Osteoblast (primary cell): ENCODE measurements around the gene COQ9. TPM values are rescaled to one million over a fixed set of nuclear protein-coding genes. Genes with fewer than 3 reads are reported as not detected.
A peak's percentile ranks its signal among the peaks of the same experiment; 100 is the strongest.

ENCODE experiments used
- DNase-seq: peaks from one replicate; pipeline ENCODE4 v3.0.0; 2011; ENCODE audit warnings: low spot score, mixed read lengths; ENCODE audit not compliant: insufficient read length; ENCODE audit errors: missing footprints
- H2AFZ ChIP-seq: 2 replicates; pipeline ENCODE4 v1.6.0; 2011; ENCODE audit warnings: mild to moderate bottlenecking, low read length
- H3K27ac ChIP-seq: 2 replicates; pipeline ENCODE4 v1.5.1; 2011; ENCODE audit warnings: mild to moderate bottlenecking, low read depth, low read length, moderate library complexity
- H3K27me3 ChIP-seq: 2 replicates; pipeline ENCODE4 v1.6.0; 2012; ENCODE audit warnings: mild to moderate bottlenecking, control low read depth, inconsistent platforms, low read length, moderate library complexity; ENCODE audit not compliant: insufficient read depth
- H3K36me3 ChIP-seq: 2 replicates; pipeline ENCODE4 v1.5.1; 2011; ENCODE audit warnings: mild to moderate bottlenecking, low read length, control low read depth, moderate library complexity; ENCODE audit not compliant: insufficient read depth
- H3K4me1 ChIP-seq: 2 replicates; pipeline ENCODE4 v1.5.1; 2011; ENCODE audit warnings: mild to moderate bottlenecking, low read length, control low read depth, moderate library complexity; ENCODE audit not compliant: insufficient read depth
- H3K4me2 ChIP-seq: 2 replicates; pipeline ENCODE4 v1.6.0; 2011; ENCODE audit warnings: mild to moderate bottlenecking, low read length; ENCODE audit not compliant: insufficient read depth
- H3K4me3 ChIP-seq: fragments of 200-600 bp; sonication (generic); 3 replicates; pipeline ENCODE4 v1.5.1; 2012; ENCODE audit warnings: mild to moderate bottlenecking, low read length, inconsistent platforms; ENCODE audit not compliant: insufficient read depth
- H3K79me2 ChIP-seq: 2 replicates; pipeline ENCODE4 v1.6.0; 2012; ENCODE audit warnings: mild to moderate bottlenecking, low read length, control low read depth, inconsistent platforms; ENCODE audit not compliant: insufficient read depth
- H3K9me3 ChIP-seq: 2 replicates; pipeline ENCODE4 v1.5.1; 2011; ENCODE audit warnings: low read depth, low read length, control low read depth
- H4K20me1 ChIP-seq: 2 replicates; pipeline ENCODE4 v1.6.0; 2012; ENCODE audit warnings: mild to moderate bottlenecking, low read length, control low read depth; ENCODE audit not compliant: insufficient read depth
- CTCF ChIP-seq: IDR thresholded peaks from 2 replicates; pipeline ENCODE4 v1.5.1; 2011; ENCODE audit warnings: mild to moderate bottlenecking, low read depth, low read length, moderate library complexity; ENCODE audit errors: extremely low read depth
- total RNA-seq: library from RNA; depleted of rRNA; stranded (reverse); fragments of >200 nt; gene quantifications from 2 replicates; pipeline ENCODE4 v1.2.3, GENCODE V29; 2012

Gene COQ9
- total RNA-seq, 1 donor, result 39.8 TPM

DNA sequence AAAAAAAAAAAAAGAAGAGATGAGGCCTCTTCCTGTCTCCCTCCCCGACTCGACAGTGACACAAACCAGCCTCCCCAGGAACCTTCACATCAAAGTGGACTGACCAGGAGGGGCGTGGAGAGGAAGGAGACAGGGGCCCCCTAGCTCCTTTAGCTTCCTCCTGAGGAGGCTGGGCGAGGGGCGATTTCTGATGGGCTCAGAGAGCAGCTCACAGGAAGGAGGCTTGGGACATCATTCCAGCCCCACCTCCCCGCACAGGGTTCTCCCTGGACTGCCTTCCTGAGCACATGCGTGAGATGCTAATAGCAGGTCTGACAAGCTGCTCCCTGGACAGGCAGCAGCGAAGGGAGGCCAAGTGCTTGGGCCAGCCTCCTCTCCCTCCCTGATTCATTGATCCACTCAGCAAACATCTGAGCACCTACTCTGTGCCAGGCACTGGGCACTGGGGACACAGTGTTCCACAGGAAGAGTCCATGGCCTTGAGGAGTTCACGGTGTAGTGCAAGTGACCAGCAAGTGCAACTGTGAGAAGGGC is 53.4 kb downstream of the COQ9 start:
- no peaks in the 10 kb centered on the region for H3K9me3 ChIP-seq
- H4K20me1 ChIP-seq, result no peaks in the 10 kb centered on the region
- no peak overlapping the region for H3K27ac ChIP-seq
- no peaks in the 10 kb centered on the region for H3K4me1 ChIP-seq
- peaks cover 22% of the 10 kb centered on the region for H3K27me3 ChIP-seq
- TF ChIP-seq CTCF, result no peak
- no peaks in the 10 kb centered on the region for H3K36me3 ChIP-seq
- no peak overlapping the region for H3K4me2 ChIP-seq
- no peak for DNase-seq
- no peak overlapping the region for H2AFZ ChIP-seq
- H3K4me3 ChIP-seq, result no peak overlapping the region
- H3K79me2 ChIP-seq, result no peaks in the 10 kb centered on the region

GRCh38 chr16:57501492-57501891 is 54.2 kb downstream of the COQ9 start:
- no peaks in the 10 kb centered on the region for H3K9me3 ChIP-seq
- H4K20me1 ChIP-seq, result no peaks in the 10 kb centered on the region
- H3K4me2 ChIP-seq, result no peak overlapping the region
- no peak overlapping the region for H3K4me3 ChIP-seq
- no peak for TF ChIP-seq CTCF
- no peak overlapping the region for H3K27ac ChIP-seq
- H3K4me1 ChIP-seq, result no peaks in the 10 kb centered on the region
- no peaks in the 10 kb centered on the region for H3K79me2 ChIP-seq
- DNase-seq, result no peak
- no peaks in the 10 kb centered on the region for H3K36me3 ChIP-seq
- H2AFZ ChIP-seq, result no peak overlapping the region
- H3K27me3 ChIP-seq, result peaks cover 22% of the 10 kb centered on the region

GRCh38 chr16:57502048-57502775 is 54.9 kb downstream of the COQ9 start:
- no peaks in the 10 kb centered on the region for H3K9me3 ChIP-seq
- no peak overlapping the region for H2AFZ ChIP-seq
- TF ChIP-seq CTCF, result no peak
- H4K20me1 ChIP-seq, result no peaks in the 10 kb centered on the region
- no peak overlapping the region for H3K4me2 ChIP-seq
- peaks cover 22% of the 10 kb centered on the region for H3K27me3 ChIP-seq
- H3K4me3 ChIP-seq, result no peak overlapping the region
- no peaks in the 10 kb centered on the region for H3K36me3 ChIP-seq
- H3K27ac ChIP-seq, result no peak overlapping the region
- no peaks in the 10 kb centered on the region for H3K4me1 ChIP-seq
- no peaks in the 10 kb centered on the region for H3K79me2 ChIP-seq
- peak; percentile 42 for DNase-seq

- TF ChIP-seq CTCF, result no peak
- peaks cover 22% of the 10 kb centered on the region for H3K27me3 ChIP-seq
- H3K4me1 ChIP-seq, result no peaks in the 10 kb centered on the region
- no peak overlapping the region for H3K4me2 ChIP-seq
- peak; percentile 78 for DNase-seq
- no peaks in the 10 kb centered on the region for H3K79me2 ChIP-seq
- H3K4me3 ChIP-seq, result no peak overlapping the region
- H3K9me3 ChIP-seq, result no peaks in the 10 kb centered on the region
- H3K27ac ChIP-seq, result no peak overlapping the region
- H3K36me3 ChIP-seq, result no peaks in the 10 kb centered on the region
- H2AFZ ChIP-seq, result no peak overlapping the region
- H4K20me1 ChIP-seq, result no peaks in the 10 kb centered on the region
Observed at GRCh38 chr16:57503366-57503765, 56.1 kb downstream of the COQ9 start.
